HG03378 (cell line): ENCODE data around the gene UBN1.
"Not testable (repeated sequence)": the region's sequence is repeated elsewhere in the genome, so short reads cannot be mapped to it uniquely, and the experiment has no call there.

ENCODE experiments used
- ATAC-seq: cut with Tn5 transposase; IDR thresholded peaks from one replicate; pipeline ENCODE4 v1.9.1; 2021; ENCODE audit warnings: mild to moderate bottlenecking, moderate library complexity; ENCODE audit not compliant: unreplicated experiment

Gene UBN1

GRCh38 chr16:4925293-4925607, 78.0 kb downstream of the UBN1 start:
- no peak for ATAC-seq

- no peak for ATAC-seq
Observed at GRCh38 chr16:4925791-4926190, 78.5 kb downstream of the UBN1 start.

- ATAC-seq, result no peak
Observed at GRCh38 chr16:4926928-4927327, 79.6 kb downstream of the UBN1 start.

- no peak for ATAC-seq
Observed at GRCh38 chr16:4927661-4928060, 80.4 kb downstream of the UBN1 start.

- no peak for ATAC-seq
Observed at GRCh38 chr16:4928227-4928626, 80.9 kb downstream of the UBN1 start.

- not testable (repeated sequence) for ATAC-seq
Observed at GRCh38 chr16:4929619-4930018, 82.3 kb downstream of the UBN1 start.

GRCh38 chr16:4931381-4931780, 84.1 kb downstream of the UBN1 start:
- ATAC-seq, result no peak
